Ectodermal cell (in vitro differentiated cells): ENCODE measurements around the gene NEGR1.

ENCODE experiments used
- H3K27ac ChIP-seq: 2 replicates; pipeline ENCODE4 v1.7.0; 2013; ENCODE audit warnings: mild to moderate bottlenecking, low read depth, low read length; ENCODE audit not compliant: insufficient read depth, poor library complexity, severe bottlenecking
- H3K27me3 ChIP-seq: 2 replicates; pipeline ENCODE4 v1.7.0; 2013; ENCODE audit warnings: mild to moderate bottlenecking, low read length; ENCODE audit not compliant: insufficient read depth, control insufficient read depth, poor library complexity, severe bottlenecking
- H3K36me3 ChIP-seq: one replicate; pipeline ENCODE4 v1.7.0; 2013; ENCODE audit warnings: low read length; ENCODE audit not compliant: control insufficient read depth, insufficient read depth
- H3K4me1 ChIP-seq: one replicate; pipeline ENCODE4 v1.7.0; 2013; ENCODE audit warnings: low read length; ENCODE audit not compliant: control insufficient read depth, insufficient read depth
- H3K4me3 ChIP-seq: 2 replicates; pipeline ENCODE4 v1.7.0; 2013; ENCODE audit warnings: low read depth, low read length, control low read depth; ENCODE audit not compliant: insufficient read depth
- H3K9me3 ChIP-seq: 2 replicates; pipeline ENCODE4 v1.7.0; 2013; ENCODE audit warnings: mild to moderate bottlenecking, low read length, moderate library complexity; ENCODE audit not compliant: control insufficient read depth
- WGBS, 2 experiments: methylation state at CpG; one replicate each; pipeline ENCODE4 v1.1.7; 2013; ENCODE audit warnings: missing lambda C conversion rate in 2 of 2; 5-methylcytosine and 5-hydroxymethylcytosine counted together

The NEGR1 gene

DNA sequence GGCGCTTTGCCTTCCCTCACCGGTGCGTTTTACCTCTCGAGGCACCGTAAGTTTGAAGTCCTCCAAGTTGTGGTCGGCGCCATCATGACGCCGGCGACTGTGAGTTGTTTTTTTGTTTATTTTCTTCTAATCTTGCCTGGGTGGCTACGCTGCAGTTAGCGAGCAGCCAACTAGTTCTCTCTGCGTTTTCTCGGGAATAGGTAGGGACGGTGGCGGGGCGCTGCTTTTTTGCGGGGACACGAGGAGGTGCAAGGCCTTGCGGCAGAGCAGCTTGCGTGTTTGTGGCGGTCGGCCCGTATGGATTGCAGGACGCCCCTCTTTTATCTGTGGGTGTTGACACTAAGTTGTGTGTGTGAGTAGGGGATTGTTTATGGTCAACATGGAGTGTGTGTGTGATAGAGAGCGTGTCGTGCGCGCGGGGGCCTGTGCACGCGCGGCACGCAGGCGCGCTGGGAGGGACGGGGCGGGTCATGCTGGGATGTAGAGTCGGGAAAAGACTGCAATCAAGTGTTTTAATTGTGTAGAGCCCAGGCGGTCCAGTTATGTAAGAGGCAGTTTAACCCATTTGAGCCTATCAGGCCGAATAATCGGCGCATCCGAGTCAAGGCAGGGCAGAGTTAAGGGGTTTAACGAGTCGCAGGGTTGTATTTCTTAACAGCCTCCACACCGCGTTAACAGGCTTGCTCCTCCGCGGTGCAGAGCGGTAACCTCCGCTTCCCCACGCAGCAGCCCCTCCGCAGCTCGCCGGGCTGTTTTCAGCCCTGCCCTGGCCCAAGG, 1.2 kb upstream of the NEGR1 start:
- Histone ChIP-seq H3K27ac (peak overlapping the region; percentile 86), H3K4me1 (peaks cover 8% of the 10 kb centered on the region), H3K36me3 (no peaks in the 10 kb centered on the region), H3K4me3 (peak overlapping the region; percentile 68), H3K9me3 (no peaks in the 10 kb centered on the region), H3K27me3 (peaks cover 32% of the 10 kb centered on the region)
- 0% methylated on average over 56 of the region's 56 CpGs for WGBS, 2 experiments

DNA sequence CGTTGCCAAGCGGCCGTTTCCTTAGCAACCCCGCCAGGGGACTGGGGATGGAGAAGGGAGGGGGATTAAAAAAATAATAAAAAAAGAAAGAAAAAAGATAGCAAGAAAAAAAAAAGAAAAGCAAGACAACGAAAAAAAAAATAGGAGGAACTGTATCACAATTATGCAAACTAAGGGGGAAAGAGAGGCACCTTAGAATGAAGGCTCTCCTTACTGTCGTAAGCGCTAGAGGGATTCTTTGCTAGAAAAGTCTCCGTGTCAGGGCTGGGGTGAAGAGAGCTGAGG, 625 bp upstream of the NEGR1 start:
- Histone ChIP-seq H3K27me3 (peaks cover 32% of the 10 kb centered on the region), H3K36me3 (no peaks in the 10 kb centered on the region), H3K9me3 (no peaks in the 10 kb centered on the region), H3K4me3 (peak overlapping the region; percentile 68), H3K27ac (peak overlapping the region; percentile 86), H3K4me1 (peaks cover 8% of the 10 kb centered on the region)
- 0 to 2% methylated on average over 8 of the region's 8 CpGs for WGBS, 2 experiments

DNA sequence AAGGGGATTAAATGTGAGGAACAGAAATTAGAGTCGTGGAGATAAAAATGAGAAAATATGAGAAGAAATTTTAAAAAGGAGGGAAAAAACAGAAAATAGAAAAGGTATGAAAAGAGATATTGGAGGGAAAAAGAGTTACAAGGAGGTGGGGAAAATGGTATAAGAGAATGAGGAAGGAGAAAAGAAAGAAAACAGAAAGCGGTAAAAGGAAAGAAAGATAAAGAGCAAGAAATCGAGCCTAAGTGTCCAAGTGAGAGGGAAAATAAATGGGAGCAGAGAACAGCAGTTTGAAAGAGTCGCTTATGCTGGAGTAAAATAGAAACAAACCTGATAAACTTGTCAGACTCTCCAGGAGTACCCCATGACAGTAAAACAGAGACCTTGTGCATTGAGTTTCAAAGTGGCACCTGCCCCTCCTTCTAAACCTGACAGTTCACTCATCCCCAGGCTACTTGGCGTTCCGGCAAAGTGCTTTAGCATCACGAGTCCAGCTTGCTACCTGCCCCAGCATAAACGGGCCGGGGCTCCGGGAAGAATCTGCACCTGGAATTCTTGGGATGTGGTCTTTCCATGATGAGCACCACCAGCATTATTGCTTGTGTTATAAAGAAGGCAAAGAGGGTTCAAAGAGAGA, 585 bp downstream of the NEGR1 start:
- Histone ChIP-seq H3K4me1 (peaks cover 8% of the 10 kb centered on the region), H3K27ac (no peak overlapping the region), H3K27me3 (peaks cover 32% of the 10 kb centered on the region), H3K9me3 (no peaks in the 10 kb centered on the region), H3K36me3 (no peaks in the 10 kb centered on the region), H3K4me3 (peak overlapping the region; percentile 68)
- 20 to 22% methylated on average over 10 of the region's 10 CpGs for WGBS, 2 experiments

DNA sequence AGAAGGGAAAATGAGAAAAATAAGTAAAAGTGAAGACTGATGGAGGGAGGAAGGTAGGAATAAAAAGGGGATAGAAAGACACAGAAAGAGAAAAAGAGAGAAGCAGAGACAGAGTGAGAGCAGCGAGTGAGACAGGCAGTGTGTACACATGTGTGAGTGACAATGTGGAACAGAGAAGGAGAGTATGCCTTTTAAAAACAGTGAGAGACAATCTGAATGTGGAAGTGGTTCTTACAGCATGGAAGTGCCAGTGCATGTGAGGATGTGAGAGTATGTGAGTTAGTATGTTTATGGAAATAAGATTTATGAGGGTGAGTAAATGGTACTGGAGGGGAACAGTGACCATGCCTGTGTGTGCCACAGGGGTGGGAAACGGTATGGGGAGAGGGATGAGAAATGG, 1.2 kb downstream of the NEGR1 start:
- H3K4me3 ChIP-seq: no peak overlapping the region
- no peaks in the 10 kb centered on the region for H3K36me3 ChIP-seq
- no peak overlapping the region for H3K27ac ChIP-seq
- no peaks in the 10 kb centered on the region for H3K9me3 ChIP-seq
- H3K4me1 ChIP-seq: peaks cover 8% of the 10 kb centered on the region
- peaks cover 32% of the 10 kb centered on the region for H3K27me3 ChIP-seq
- 53 to 56% methylated on average over 2 of the region's 2 CpGs for WGBS, 2 experiments

DNA sequence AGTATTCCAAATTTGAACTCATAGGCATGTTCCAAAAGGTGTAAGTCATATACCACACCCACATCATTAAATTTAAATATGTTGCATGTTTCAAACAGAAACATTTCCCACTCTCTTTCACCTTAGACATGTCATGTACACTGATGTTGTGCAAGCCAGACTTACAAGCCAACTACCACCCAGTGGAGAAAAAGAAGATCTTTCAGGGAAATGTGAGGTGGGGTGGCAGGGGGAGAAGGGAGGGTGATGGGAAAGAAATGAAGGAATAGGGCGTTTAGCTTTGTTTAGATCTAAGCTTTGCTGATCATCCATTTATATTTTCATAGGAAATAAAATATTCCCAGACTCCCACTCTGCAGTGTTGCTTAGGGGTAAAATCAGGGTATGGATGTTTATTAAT, 1.6 kb downstream of the NEGR1 start:
- no peaks in the 10 kb centered on the region for H3K9me3 ChIP-seq
- no CpG with 5 or more reads among the region's 1 CpG for WGBS, 2 experiments
- peaks cover 8% of the 10 kb centered on the region for H3K4me1 ChIP-seq
- no peak overlapping the region for H3K27ac ChIP-seq
- H3K4me3 ChIP-seq: no peak overlapping the region
- peaks cover 28% of the 10 kb centered on the region for H3K27me3 ChIP-seq
- no peaks in the 10 kb centered on the region for H3K36me3 ChIP-seq

DNA sequence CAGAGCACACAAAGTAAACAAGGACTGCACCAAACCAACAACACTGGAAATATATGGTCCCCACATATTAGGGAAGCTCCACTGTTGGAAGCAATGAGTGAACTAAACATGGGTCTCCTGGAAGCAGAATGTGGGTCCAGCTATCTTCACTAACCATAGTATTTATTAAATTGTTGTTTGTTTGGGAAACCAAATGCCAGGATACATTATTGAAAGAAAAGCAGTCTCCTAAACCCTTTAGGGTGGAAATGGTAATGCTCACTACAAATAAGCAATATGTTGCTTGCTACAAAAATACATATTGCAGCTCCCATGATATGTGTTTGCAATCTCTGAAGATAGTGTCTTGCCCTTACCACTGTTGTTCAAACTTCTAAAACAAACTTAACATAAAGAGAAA, 2.2 kb downstream of the NEGR1 start:
- no peak overlapping the region for H3K4me3 ChIP-seq
- H3K27me3 ChIP-seq: peaks cover 22% of the 10 kb centered on the region
- no peaks in the 10 kb centered on the region for H3K9me3 ChIP-seq
- H3K4me1 ChIP-seq: peaks cover 4% of the 10 kb centered on the region
- H3K27ac ChIP-seq: no peak overlapping the region
- no peaks in the 10 kb centered on the region for H3K36me3 ChIP-seq

DNA sequence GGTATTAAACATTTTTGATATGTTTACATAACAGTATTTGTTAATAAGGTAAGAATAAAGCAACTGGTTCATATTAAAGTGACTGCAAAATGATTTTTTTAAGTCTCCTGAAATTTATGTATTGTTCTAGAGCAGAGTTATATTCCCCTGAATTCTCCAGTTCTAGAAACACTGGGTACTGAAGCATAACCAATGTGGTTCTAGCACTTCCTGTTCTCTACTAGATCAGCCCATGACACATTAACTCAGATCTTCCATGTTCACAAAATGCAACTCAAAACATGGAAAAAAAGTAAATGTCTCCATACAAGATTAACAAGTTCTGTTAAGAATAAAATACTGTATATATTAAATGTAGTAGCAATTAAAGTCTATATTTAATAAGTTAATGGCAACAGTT, 3.9 kb downstream of the NEGR1 start:
- no peaks in the 10 kb centered on the region for H3K36me3 ChIP-seq
- H3K4me3 ChIP-seq: no peak overlapping the region
- no peak overlapping the region for H3K27ac ChIP-seq
- no peaks in the 10 kb centered on the region for H3K4me1 ChIP-seq
- H3K9me3 ChIP-seq: no peaks in the 10 kb centered on the region
- H3K27me3 ChIP-seq: peaks cover 18% of the 10 kb centered on the region

DNA sequence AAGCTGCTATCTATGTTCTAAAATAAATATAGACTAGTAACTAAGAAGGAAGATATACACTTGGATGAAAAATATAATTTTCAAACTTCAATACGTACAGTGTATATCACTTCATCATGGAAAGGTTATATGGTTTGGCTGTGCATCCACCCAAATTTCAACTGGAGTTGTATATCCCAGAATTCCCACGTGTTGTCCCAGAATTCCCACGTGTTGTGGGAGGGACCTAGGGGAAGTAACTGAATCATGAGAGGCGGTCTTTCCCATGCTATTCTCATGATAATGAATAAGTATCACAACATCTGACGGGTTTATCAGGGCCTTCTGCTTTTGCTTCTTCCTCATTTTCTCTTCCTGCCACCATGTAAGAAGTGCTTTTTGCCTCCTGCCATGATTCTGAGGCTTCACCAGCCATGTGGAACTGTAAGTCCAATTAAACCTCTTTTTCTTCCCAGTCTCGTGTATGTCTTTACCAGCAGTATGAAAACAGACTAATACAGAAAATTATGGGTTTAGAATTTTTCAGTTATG, 10.7 kb downstream of the NEGR1 start:
- Histone ChIP-seq H3K4me1 (no peaks in the 10 kb centered on the region), H3K27me3 (no peaks in the 10 kb centered on the region), H3K36me3 (no peaks in the 10 kb centered on the region), H3K9me3 (no peaks in the 10 kb centered on the region), H3K4me3 (no peak overlapping the region), H3K27ac (no peak overlapping the region)
- 79 to 83% methylated on average over 5 of the region's 6 CpGs for WGBS, 2 experiments

DNA sequence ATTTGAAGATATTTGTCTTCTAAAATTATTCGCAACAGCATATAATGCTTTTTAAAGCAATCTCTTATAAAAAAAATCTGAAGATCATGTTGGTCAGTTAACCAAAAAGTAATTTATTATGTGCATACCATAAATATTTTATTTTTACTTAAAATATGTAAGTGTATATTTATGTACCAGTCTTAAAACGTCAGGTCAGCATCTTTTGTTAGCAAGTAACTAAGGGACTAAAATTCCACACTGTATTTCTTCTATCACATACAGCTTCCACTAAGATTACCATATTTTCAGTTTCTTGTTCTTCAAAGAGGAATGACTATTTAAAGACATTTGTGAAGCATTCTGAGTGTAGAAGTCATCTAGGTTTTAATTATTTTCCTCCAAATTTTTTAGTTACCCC, 19.6 kb downstream of the NEGR1 start:
- WGBS, 2 experiments: 100% methylated on average over 1 of the region's 2 CpGs; no CpG with 5 or more reads in 1 of the 2 experiments
- H3K27ac ChIP-seq: no peak overlapping the region

DNA sequence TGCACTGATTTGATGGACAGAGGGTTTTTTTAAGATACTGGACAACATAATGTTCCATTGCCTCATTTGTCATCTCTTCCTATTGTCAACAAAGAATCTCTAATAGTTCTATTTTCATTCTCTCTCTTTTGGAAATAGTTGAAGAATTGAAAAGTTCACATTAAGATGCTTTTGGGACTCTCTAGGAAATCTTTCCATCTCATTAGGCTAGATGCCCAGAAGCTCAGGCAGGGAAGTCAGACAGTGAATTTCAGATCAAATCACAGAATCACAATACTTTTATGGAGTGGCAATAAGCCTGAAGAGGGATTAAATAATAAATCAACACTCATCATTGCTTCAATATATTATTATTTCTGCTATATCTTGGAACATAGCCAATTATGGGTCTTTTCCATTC, 29.2 kb downstream of the NEGR1 start:
- H3K36me3 ChIP-seq: no peaks in the 10 kb centered on the region
- H3K27me3 ChIP-seq: no peaks in the 10 kb centered on the region
- no peak overlapping the region for H3K4me3 ChIP-seq
- H3K4me1 ChIP-seq: no peaks in the 10 kb centered on the region
- no peaks in the 10 kb centered on the region for H3K9me3 ChIP-seq
- no peak overlapping the region for H3K27ac ChIP-seq

More for the DNA sequence above, 19.6 kb downstream of the NEGR1 start:
- Histone ChIP-seq H3K4me1 (no peaks in the 10 kb centered on the region), H3K4me3 (no peak overlapping the region), H3K36me3 (no peaks in the 10 kb centered on the region), H3K9me3 (no peaks in the 10 kb centered on the region), H3K27me3 (no peaks in the 10 kb centered on the region)
